AML-193 (cell line): ENCODE measurements around the gene POM121.
"Not testable (repeated sequence)": the region's sequence is repeated elsewhere in the genome, so short reads cannot be mapped to it uniquely, and the experiment has no call there.

Experiments used
- DNase-seq, 2 experiments: peaks; one replicate each; lab custom pipeline; 2025; lab: John Stamatoyannopoulos, UW

The POM121 gene

GRCh38 chr7:72997887-72998468, 73.1 kb downstream of the POM121 start:
- DNase-seq, result not testable (repeated sequence)
